K562 (cell line): ENCODE measurements around the gene MEX3D. TPM values are rescaled to one million over a fixed set of nuclear protein-coding genes. Genes with fewer than 3 reads are reported as not detected.
A peak's percentile ranks its signal among the peaks of the same experiment; 100 is the strongest.

Experiments
- CUX1 ChIP-seq: fragments of 200-800 bp; sonication (Bioruptor generic); IDR thresholded peaks from 2 replicates; pipeline ENCODE4 v1.6.1; 2016; ENCODE audit warnings: missing genetic modification characterization, missing compliant biosample characterization
- MAFK ChIP-seq: IDR thresholded peaks from 2 replicates; pipeline ENCODE4 v1.6.1; 2011; ENCODE audit warnings: low read length, improper control_type of control experiment
- NEUROD1 ChIP-seq: fragments of 150-350 bp; IDR thresholded peaks from 2 replicates; pipeline ENCODE4 v1.6.1; 2014; ENCODE audit warnings: borderline replicate concordance, low read length, low read depth; ENCODE audit not compliant: partially characterized antibody
- RCOR1 ChIP-seq, 2 experiments: IDR thresholded peaks; 2 replicates each; pipeline ENCODE4 v1.6.1; 2012; ENCODE audit warnings: low read depth in 2 of 2, low read length in 2 of 2, borderline replicate concordance in 1 of 2, improper control_type of control experiment in 1 of 2
- RNF2 ChIP-seq: sonication (generic); IDR thresholded peaks from 2 replicates; pipeline ENCODE4 v1.6.1; 2016
- SMAD3 ChIP-seq: fragments of 450-650 bp; formaldehyde crosslinking; conservative IDR thresholded peaks from 2 replicates; pipeline ENCODE4 v1.4.0; 2020; ENCODE audit warnings: mild to moderate bottlenecking
- TRIM24 ChIP-seq, 2 experiments: fragments of 450-650 bp; IDR thresholded peaks; 2 replicates each; pipeline ENCODE4 v1.6.1; 2016
- WHSC1 ChIP-seq: IDR thresholded peaks from one replicate; pipeline ENCODE4 v1.6.1; 2012; ENCODE audit warnings: low read length, control low read depth, inconsistent platforms
- ZNF165 ChIP-seq: fragments of 250-450 bp; sonication (Bioruptor Pico); IDR thresholded peaks from 2 replicates; pipeline ENCODE4 v1.4.0; 2020; ENCODE audit warnings: borderline replicate concordance
- ZZZ3 ChIP-seq: fragments of 450-650 bp; IDR thresholded peaks from 2 replicates; pipeline ENCODE4 v1.6.1; 2016; ENCODE audit warnings: antibody characterized with exemption, mild to moderate bottlenecking, moderate library complexity
- polyA plus RNA-seq, 8 experiments: library from polyadenylated mRNA; depleted of rRNA in 4 of 8; stranded (reverse) in 5 of 8; unstranded in 3 of 8; fragments of >200 nt; fragmentation: Nextera tagmentation in 2 of 8; fragmentation: Illumina TruSeq in 1 of 8; extraction: Ambion mirVana in 2 of 8; extraction: Trizol in 1 of 8; gene quantifications; 2 replicates each; pipeline versions ENCODE4 v1.2.1 to v1.2.3, GENCODE V29; 2011 to 2014; ENCODE audit warnings: inconsistent platforms in 1 of 8, missing spikeins in 1 of 8
- total RNA-seq, 7 experiments: library from RNA; depleted of rRNA in 6 of 7; stranded (reverse); fragments of >200 nt in 6 of 7; fragmentation: Illumina TruSeq in 2 of 7; extraction: Trizol in 2 of 7; gene quantifications; 2 replicates each; pipeline versions ENCODE4 v1.2.1 to v1.2.3, GENCODE V29; 2011 to 2021; ENCODE audit warnings: low replicate concordance in 1 of 7
- TF ChIP-seq, protein P1 (sequence below): fragments of 250-450 bp; sonication (Bioruptor Pico); IDR thresholded peaks from 2 replicates; pipeline ENCODE4 v1.4.0; 2020; ENCODE audit warnings: mild to moderate bottlenecking, moderate library complexity
- TF ChIP-seq, protein P2 (sequence below), 2 experiments: fragments of 450-650 bp in 1 of 2; IDR thresholded peaks; 2 replicates each; pipeline ENCODE4 v1.6.1; 2011 to 2017; ENCODE audit warnings: low read depth in 2 of 2, antibody characterized with exemption in 1 of 2, borderline replicate concordance in 1 of 2, low read length in 1 of 2, mild to moderate bottlenecking in 1 of 2, mixed read lengths in 1 of 2; ENCODE audit not compliant: control insufficient read depth in 1 of 2

MEX3D gene
- total and polyA plus RNA-seq, 9 of the 15 experiments (the other 6 are each of a cell fraction or from before 2014, with no cell fraction given): 1.7 to 39.3 (median 5.7) TPM

DNA sequence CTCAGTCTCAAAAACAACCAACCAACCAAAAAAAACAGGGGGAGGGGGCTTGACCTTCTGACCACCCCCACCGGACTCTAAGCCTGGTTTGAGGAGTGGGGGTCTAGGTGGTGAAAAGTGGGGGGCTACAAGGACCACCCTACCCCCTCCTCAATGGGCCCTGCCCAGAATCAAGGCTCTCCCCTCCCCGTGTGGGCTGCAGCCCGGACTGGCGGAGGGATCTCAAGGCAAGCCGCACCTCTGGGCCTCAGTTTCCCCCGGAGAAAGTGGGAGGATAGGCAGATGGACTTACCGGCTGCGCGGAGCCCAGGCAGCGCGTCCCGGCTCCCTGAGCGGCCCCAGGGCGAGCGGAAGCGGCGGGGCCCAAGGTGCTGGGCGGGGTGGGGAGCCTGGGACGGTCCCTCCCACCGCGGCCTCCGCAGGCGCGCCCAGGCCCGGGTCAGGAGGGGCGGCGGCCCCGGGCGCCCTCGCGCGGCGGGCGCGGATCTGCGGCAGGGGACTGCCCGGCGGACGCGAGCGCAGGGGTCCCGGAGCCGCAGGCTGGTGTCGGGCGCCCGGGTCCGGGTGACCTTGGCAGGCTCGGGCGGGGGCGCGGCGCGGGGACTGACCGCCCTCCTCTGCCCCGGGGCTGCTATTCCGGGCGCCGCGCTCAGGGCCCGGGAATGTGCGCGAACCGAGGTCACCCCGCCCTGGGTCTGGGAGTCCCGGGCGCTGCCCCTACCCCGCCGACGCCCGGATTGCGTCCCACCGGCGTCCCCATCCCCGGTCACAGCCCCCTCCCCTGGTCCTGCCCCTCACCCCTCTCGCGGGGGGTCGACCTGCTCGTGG lies 55.2 kb downstream of the MEX3D start, which contains the start of gene ADAMTSL5 (continued):
- TF ChIP-seq, protein P1, sequence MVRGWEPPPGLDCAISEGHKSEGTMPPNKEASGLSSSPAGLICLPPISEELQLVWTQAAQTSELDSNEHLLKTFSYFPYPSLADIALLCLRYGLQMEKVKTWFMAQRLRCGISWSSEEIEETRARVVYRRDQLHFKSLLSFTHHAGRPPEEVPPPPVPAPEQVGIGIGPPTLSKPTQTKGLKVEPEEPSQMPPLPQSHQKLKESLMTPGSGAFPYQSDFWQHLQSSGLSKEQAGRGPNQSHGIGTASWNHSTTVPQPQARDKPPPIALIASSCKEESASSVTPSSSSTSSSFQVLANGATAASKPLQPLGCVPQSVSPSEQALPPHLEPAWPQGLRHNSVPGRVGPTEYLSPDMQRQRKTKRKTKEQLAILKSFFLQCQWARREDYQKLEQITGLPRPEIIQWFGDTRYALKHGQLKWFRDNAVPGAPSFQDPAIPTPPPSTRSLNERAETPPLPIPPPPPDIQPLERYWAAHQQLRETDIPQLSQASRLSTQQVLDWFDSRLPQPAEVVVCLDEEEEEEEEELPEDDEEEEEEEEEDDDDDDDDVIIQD (CRISPR knock-in tag): no peak
- TF ChIP-seq, protein P2, sequence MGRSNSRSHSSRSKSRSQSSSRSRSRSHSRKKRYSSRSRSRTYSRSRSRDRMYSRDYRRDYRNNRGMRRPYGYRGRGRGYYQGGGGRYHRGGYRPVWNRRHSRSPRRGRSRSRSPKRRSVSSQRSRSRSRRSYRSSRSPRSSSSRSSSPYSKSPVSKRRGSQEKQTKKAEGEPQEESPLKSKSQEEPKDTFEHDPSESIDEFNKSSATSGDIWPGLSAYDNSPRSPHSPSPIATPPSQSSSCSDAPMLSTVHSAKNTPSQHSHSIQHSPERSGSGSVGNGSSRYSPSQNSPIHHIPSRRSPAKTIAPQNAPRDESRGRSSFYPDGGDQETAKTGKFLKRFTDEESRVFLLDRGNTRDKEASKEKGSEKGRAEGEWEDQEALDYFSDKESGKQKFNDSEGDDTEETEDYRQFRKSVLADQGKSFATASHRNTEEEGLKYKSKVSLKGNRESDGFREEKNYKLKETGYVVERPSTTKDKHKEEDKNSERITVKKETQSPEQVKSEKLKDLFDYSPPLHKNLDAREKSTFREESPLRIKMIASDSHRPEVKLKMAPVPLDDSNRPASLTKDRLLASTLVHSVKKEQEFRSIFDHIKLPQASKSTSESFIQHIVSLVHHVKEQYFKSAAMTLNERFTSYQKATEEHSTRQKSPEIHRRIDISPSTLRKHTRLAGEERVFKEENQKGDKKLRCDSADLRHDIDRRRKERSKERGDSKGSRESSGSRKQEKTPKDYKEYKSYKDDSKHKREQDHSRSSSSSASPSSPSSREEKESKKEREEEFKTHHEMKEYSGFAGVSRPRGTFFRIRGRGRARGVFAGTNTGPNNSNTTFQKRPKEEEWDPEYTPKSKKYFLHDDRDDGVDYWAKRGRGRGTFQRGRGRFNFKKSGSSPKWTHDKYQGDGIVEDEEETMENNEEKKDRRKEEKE (IDR thresholded peaks at IDR 0.05; ENCODE audit: borderline replicate concordance in 1 of 2, control insufficient read depth in 1 of 2, low read depth in 2 of 2, low read length in 1 of 2): no peak
- peak; percentile 60 to 88; a peak in 3 of 4 replicates for TF ChIP-seq RCOR1 (IDR thresholded peaks at IDR 0.05; ENCODE audit: borderline replicate concordance in 1 of 2, low read depth in 2 of 2, low read length in 2 of 2)
- TF ChIP-seq ZNF165 (CRISPR knock-in tag): no peak
- TF ChIP-seq RNF2: no peak
- TF ChIP-seq TRIM24 (IDR thresholded peaks at IDR 0.05): no peak
- TF ChIP-seq MAFK: no peak
- TF ChIP-seq ZZZ3: no peak
- TF ChIP-seq CUX1 (CRISPR knock-in tag): no peak
- TF ChIP-seq WHSC1: no peak
- TF ChIP-seq NEUROD1: no peak
- TF ChIP-seq SMAD3 (CRISPR knock-in tag): no peak
